NT2/D1 (cell line): ENCODE data around the gene GNG7.

Experiments
- YY1 ChIP-seq: IDR thresholded peaks from 2 replicates; pipeline ENCODE4 v1.6.1; 2011; ENCODE audit not compliant: insufficient read length, insufficient read depth
- ZNF274 ChIP-seq: IDR thresholded peaks from 2 replicates; pipeline ENCODE4 v1.6.1; 2011; ENCODE audit warnings: mild to moderate bottlenecking, low read depth, low read length

GRCh38 chr19:2734589-2735288, 32.2 kb upstream of the GNG7 start:
- no peak for TF ChIP-seq ZNF274
- TF ChIP-seq YY1: no peak
